ENCODE results near the gene DENND1B. TPM values are rescaled to one million over a fixed set of nuclear protein-coding genes. Genes with fewer than 3 reads are reported as not detected.

DENND1B gene
- total and polyA plus RNA-seq, 2 of the 8 experiments (the other 6 are each of a cell fraction or from before 2014, with no cell fraction given): 0.74 to 3.3 TPM

DNA sequence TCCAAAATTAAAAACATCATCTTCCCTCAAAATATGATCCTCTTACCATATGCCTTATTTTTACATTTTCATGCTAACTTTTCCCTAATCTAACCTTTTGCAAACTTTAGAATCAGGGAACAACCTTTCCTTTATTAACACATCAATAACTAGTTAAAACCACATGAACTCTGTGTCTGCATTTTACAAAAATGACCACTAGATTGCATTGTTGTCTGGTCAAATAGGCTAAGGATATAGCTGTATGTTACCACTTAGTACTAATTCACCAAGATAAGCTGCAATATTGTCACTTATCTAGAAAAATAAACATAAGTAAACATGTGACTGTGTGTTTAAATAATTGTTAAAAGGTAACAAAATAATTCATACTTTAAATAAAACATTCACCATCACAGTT, 82.3 kb downstream of the DENND1B start:
- Histone ChIP-seq H2BK15ac (ENCODE audit: low read length) (no peak overlapping the region), H4K20me1 (replicated peaks in 1 of 2; ENCODE audit: control insufficient read depth in 1 of 2, insufficient read depth in 2 of 2, low read length in 2 of 2) (no peaks in the 10 kb centered on the region), H4K91ac (replicated peaks; ENCODE audit: insufficient read length, low read length) (no peak overlapping the region), H4K8ac (ENCODE audit: extremely low read depth, insufficient read depth, low read length) (no peak overlapping the region), H2BK120ac (replicated peaks; ENCODE audit: low read depth, low read length) (no peak overlapping the region), H3K18ac (ENCODE audit: extremely low read depth, low read length) (no peak overlapping the region), H3K4me1 (replicated peaks in 1 of 4; ENCODE audit: control insufficient read depth in 3 of 4, insufficient read depth in 4 of 4, low read length in 3 of 4) (no peaks in the 10 kb centered on the region; a peak in 1 of 7 replicates), H4K5ac (ENCODE audit: insufficient read length, low read depth, low read length) (no peak overlapping the region), H3K79me1 (ENCODE audit: low read depth, low read length) (no peaks in the 10 kb centered on the region), H3K36me3 (ENCODE audit: control insufficient read depth in 2 of 4, insufficient read depth in 4 of 4, low read length in 3 of 4) (no peaks in the 10 kb centered on the region), H3K9me3 (ENCODE audit: insufficient read depth in 2 of 2, low read depth in 1 of 2, low read length in 1 of 2) (peaks cover 0 to 8% of the 10 kb centered on the region in 2 experiments; a peak in 2 of 4 replicates), H3K56ac (replicated peaks; ENCODE audit: insufficient read length, low read depth, low read length) (no peak overlapping the region), H3K79me2 (ENCODE audit: control insufficient read depth in 1 of 2, insufficient read depth in 2 of 2, low read length in 2 of 2) (no peaks in the 10 kb centered on the region), H2BK12ac (ENCODE audit: low read depth, low read length) (no peak overlapping the region), H2BK5ac (ENCODE audit: low read depth, low read length) (no peak overlapping the region), H3K23me2 (ENCODE audit: low read depth, low read length) (no peaks in the 10 kb centered on the region), H3K4me3 (ENCODE audit: extremely low read depth in 1 of 4, insufficient read depth in 2 of 4, low read depth in 3 of 4, low read length in 4 of 4) (no peak overlapping the region), H3K14ac (ENCODE audit: insufficient read length) (no peak overlapping the region), H3K9ac (replicated peaks in 1 of 4; ENCODE audit: extremely low read depth in 1 of 4, low read depth in 3 of 4, low read length in 3 of 4) (no peak overlapping the region), H3K4me2 (ENCODE audit: insufficient read depth in 1 of 2, low read depth in 2 of 2, low read length in 2 of 2) (no peak overlapping the region), H3K23ac (ENCODE audit: insufficient read length) (no peak overlapping the region), H2AFZ (ENCODE audit: low read length) (no peak overlapping the region), H3K27me3 (replicated peaks in 1 of 4; ENCODE audit: control insufficient read depth in 3 of 4, extremely low read depth in 1 of 4, insufficient read depth in 3 of 4, low read length in 3 of 4) (no peaks in the 10 kb centered on the region), H3K4ac (replicated peaks; ENCODE audit: insufficient read length, low read depth, low read length) (no peak overlapping the region), H2BK20ac (ENCODE audit: low read length) (no peak overlapping the region), H2AK5ac (ENCODE audit: low read depth, low read length) (no peak overlapping the region), H3K27ac (ENCODE audit: low read depth, low read length) (no peak overlapping the region)
- ChIA-PET POLR2A (ENCODE audit: partially characterized antibody) (no interaction called here), CTCF (ENCODE audit: partially characterized antibody) (interaction anchor here (0.5 to 2.4 kb wide), 4 partner anchors 46 to 195 kb away, joined by 3 to 9 read pairs (median 3); no protein-coding TSS in a partner anchor)
- FAIRE-seq (no peak), DNase-seq (ENCODE audit: low read depth in 1 of 2, low spot score in 2 of 2) (no peak)
- TF ChIP-seq RAD21 (IDR thresholded peaks at IDR 0.05 in 1 of 2, conservative IDR thresholded peaks at IDR 0.05 in 1 of 2; ENCODE audit: low read depth in 2 of 2, low read length in 2 of 2): peak in 1 of 2 experiments; percentile 45; a peak in 3 of 4 replicates
- TF ChIP-seq TAF7 (optimal IDR thresholded peaks at IDR 0.05; ENCODE audit: borderline replicate concordance, low read depth, low read length): no peak
- no peak for TF ChIP-seq HDAC2 (IDR thresholded peaks at IDR 0.05; ENCODE audit: borderline replicate concordance in 1 of 2, low read depth in 2 of 2, low read length in 2 of 2)

Measured in H1 (cell line).